ENCODE measurements around the gene MYL7. TPM values are rescaled to one million over a fixed set of nuclear protein-coding genes. Genes with fewer than 3 reads are reported as not detected.

Gene MYL7, protein sequence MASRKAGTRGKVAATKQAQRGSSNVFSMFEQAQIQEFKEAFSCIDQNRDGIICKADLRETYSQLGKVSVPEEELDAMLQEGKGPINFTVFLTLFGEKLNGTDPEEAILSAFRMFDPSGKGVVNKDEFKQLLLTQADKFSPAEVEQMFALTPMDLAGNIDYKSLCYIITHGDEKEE
- total RNA-seq (2014; rRNA removed; shearing (Covaris generic)), result not detected in 2 replicates

DNA sequence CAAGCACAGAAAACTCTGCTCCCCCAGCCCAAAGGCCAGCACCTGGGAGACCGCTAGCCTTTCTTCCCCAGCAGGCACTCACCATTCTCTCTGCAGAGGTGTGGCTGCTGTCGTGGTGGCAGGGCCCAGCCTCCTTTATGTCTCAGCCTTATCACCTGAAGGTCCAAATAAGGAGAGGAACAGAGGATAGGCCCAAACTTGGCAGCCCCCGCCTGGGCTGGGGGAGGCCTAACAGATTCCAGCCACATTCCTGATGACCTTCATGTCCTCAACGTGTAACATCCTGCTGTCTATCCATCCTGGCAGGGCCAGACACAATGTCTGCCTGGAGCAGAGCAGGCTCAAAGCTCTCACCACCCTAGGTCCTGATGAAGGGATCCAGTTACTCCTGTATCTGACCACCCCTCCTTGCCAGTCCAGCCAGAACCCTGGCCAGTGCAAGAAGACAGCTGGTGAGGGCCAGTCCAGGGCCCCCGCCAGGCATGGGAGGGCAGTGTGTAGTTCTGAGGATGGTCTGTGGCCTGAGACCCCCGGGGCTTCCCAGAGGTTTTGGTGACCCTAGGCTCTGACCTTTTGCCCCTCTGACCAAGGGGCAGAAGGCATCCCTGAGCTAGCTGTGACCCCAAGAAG lies at the start of gene MYL7:
MYL7 (minus strand) TSS at position 112 of the 630 bp plus-strand sequence; CDS start at position 85, 27 bp downstream.

DNA sequence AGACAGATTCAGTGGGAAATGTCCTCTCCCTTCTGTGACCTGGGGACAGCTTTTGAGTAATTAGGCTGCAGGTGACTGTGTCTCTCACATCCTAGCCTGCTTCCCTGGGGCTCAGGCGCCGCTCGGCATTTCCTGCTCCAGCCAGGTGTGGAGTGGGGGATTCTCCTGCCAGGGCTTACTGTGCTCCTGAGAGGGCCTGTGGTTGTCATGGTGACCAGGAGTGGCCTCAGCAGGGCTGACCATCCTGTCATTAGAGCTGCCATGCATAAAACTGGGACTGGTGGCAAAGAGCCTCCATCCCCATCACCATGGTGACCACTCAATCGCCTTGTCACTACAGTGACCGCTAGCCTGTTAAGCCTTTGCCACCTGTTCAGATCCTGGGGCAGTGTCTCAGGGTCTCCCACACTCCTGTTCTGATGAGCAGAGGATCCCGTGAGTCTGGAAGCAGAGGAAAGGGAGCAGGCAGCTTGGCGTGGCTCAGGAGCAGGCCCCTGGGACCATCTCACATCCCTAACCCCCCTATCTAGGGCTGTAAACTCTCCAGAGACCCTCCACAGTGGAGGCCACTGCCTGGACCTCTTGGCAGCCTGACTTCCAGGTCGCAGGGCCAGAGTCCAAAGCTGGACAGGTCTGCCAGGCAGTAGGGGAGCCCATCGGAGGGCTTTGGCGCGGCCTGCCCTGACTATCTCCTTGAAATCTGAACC lies 48.3 kb upstream of the MYL7 start, which contains the start of gene GCK:
GCK (minus strand) TSS at position 154 of the 707 bp plus-strand sequence. CDS start 486 bp downstream, outside the sequence.

DNA sequence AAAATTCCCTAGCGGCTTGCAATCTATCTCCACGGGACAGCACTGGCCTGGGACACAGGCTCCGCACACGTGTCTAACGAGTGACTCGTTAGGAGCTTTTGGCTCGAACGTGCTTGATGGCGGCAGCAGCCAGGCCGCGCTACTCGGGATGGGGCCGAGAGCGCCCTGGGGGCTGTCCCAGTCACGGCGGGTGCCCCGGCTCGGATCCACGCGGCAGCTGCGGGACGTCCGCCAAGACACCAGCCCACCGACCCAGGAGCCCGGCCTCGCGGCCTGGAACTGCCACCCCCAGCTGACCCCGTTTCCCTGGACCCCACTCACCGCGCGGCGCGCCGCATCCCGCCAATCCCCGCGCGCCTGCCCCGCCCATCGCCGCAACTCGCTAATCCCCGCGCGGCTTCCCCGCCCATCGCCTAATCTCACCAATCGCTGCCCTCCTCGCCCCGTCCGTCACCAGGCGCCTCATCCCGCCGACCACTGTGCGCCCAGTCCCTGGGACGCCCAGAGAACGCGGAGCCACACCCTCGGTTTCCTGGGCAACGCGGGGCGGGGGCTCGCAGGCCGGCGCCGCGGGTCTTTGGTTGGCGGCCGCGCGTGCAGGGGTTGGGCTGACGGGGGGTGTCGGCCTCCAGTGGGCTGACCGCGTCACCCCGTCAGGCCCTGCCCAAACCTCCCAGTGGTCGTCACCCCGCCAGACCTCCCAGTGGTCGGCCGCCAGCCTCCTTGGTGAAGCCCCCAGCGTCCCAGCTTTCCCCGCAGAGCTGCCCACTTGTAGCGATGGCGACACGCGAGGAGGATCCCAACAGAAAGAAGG lies 17.7 kb downstream of the MYL7 start, which contains the start of gene POLD2:
POLD2 (minus strand) TSS at position 359 of the 814 bp plus-strand sequence. CDS start 1,495 bp downstream, outside the sequence.

DNA sequence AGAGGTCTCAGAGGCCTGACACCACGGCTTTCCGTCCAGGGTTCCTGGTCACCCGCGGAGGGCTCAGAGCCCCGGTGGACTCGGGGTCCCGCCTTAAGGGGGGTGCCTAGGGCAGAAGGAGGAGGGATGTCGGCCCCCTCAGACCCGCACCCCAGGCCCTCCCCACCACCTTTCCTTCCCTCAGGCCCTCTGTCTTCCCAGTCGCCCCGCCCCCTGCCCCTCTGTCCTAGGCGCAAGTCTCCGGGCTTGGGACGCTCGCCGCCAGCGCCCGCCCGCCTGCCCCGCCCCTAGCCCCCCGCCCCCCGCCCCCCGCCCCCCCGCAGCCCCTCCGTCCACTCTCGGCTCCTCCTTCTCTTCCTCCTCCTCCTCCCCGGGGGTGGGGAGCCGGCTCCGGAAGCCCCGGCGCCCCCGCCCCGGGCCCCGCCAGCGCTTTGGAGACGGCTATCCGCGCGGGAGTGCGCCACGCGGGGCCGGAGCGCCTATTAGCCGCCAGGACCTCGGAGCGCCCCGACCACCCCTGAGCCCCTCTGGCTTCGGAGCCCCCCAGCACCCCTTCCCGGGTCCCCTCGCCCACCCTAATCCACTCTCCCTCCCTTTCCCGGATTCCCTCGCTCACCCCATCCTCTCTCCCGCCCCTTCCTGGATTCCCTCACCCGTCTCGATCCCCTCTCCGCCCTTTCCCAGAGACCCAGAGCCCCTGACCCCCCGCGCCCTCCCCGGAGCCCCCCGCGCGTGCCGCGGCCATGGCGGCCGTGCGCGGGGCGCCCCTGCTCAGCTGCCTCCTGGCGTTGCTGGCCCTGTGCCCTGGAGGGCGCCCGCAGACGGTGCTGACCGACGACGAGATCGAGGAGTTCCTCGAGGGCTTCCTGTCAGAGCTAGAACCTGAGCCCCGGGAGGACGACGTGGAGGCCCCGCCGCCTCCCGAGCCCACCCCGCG lies 36.9 kb downstream of the MYL7 start, which contains the start of gene AEBP1:
AEBP1 (plus strand) TSS at position 423 of the 937 bp plus-strand sequence; CDS start at position 744, 321 bp downstream.

Small RNA genes lying within 50 kb of the gene (small RNA-seq; reads per million reads assigned to genes)
- gene RNA5SP230, result not detected

Other genes with a start within 250 kb of the MYL7 start
- 24.5 and 36.2 TPM in 2 replicates for gene URGCP, start 234.7 kb downstream of the MYL7 start, total RNA-seq (2014; rRNA removed; shearing (Covaris generic))
- gene UBE2D4, start 214.9 kb downstream of the MYL7 start, total RNA-seq (2014; rRNA removed; shearing (Covaris generic)), result 8.2 and 10.5 TPM in 2 replicates
- gene SPDYE1, start 143.4 kb downstream of the MYL7 start, total RNA-seq (2014; rRNA removed; shearing (Covaris generic)), result not detected in 2 replicates
- gene DBNL, start 96.6 kb downstream of the MYL7 start, total RNA-seq (2014; rRNA removed; shearing (Covaris generic)), result 142 and 159 TPM in 2 replicates
- gene PGAM2, start 75.8 kb downstream of the MYL7 start, total RNA-seq (2014; rRNA removed; shearing (Covaris generic)), result 2.6 and 3.0 TPM in 2 replicates
- 21.4 and 24.8 TPM in 2 replicates for gene POLM, start 58.8 kb downstream of the MYL7 start, total RNA-seq (2014; rRNA removed; shearing (Covaris generic))
- gene AEBP1, start 37.0 kb downstream of the MYL7 start, total RNA-seq (2014; rRNA removed; shearing (Covaris generic)), result 39.5 and 46.1 TPM in 2 replicates
- 161 and 173 TPM in 2 replicates for gene POLD2, start 17.8 kb downstream of the MYL7 start, total RNA-seq (2014; rRNA removed; shearing (Covaris generic))
- not detected in 2 replicates for gene GCK, start 48.1 kb upstream of the MYL7 start, total RNA-seq (2014; rRNA removed; shearing (Covaris generic))
- 112 TPM in 2 replicates for gene YKT6, start 59.6 kb upstream of the MYL7 start, total RNA-seq (2014; rRNA removed; shearing (Covaris generic))
- gene CAMK2B, start 184.3 kb upstream of the MYL7 start, total RNA-seq (2014; rRNA removed; shearing (Covaris generic)), result 0.04 and 0.11 TPM in 2 replicates

Data from A375 (cell line).